Esophagus squamous epithelium (tissue), 4 donors: ENCODE results near the gene KRT7.

Experiments
- POLR2A ChIP-seq, 4 donors: fragments of 450-650 bp; IDR thresholded peaks; one replicate each; pipeline ENCODE4 v1.6.1; 2017; ENCODE audit warnings: antibody characterized with exemption in 4 of 4, mild to moderate bottlenecking in 4 of 4, moderate library complexity in 3 of 4
- TF ChIP-seq, protein P1 (sequence below), 6 experiments: fragments of 450-650 bp in 4 of 6; fragments of 200-600 bp in 2 of 6; sonication (generic) in 2 of 6; IDR thresholded peaks; one replicate each; pipeline ENCODE4 v1.5.1; 2016 to 2019; ENCODE audit warnings: antibody characterized with exemption in 6 of 6, mild to moderate bottlenecking in 4 of 6, moderate library complexity in 4 of 6

DNA sequence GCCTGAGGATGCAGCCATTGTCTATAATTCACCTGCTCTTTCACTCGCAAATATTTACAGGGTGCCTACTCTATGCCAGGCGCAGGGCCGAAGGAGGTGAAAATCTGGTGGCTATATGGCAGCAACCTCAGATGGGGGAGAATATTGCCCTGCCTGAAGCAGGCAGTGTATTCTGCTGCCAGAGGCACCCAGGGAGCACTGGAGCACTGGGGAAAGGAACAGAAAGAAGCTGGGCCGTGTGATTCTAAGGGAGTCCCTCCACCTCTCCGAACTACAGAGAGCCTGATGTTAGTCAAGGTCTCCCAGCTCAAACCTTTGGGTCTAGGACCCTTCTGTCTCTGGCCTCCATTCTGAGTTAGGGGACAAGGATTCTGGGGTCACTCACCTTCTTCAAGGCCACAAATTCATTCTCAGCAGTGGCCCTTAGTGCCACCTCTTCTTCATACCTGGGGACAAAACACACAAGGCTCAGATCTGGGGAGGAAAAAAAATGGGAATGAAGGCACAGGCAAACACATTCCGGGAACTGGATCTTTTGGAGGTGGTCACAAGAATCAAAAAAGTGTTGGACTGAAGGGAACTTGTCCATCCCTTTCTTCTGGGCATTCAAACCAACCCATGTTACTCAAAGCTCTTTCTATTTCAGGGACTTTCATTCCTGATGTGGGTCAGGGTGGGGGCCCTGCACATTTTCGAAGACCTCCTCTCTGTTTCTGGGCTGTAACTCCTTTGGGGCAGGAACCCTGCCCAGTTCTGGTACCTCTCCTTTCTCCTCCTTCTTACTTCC, 22.1 kb downstream of the KRT7 start:
- TF ChIP-seq, protein P1, sequence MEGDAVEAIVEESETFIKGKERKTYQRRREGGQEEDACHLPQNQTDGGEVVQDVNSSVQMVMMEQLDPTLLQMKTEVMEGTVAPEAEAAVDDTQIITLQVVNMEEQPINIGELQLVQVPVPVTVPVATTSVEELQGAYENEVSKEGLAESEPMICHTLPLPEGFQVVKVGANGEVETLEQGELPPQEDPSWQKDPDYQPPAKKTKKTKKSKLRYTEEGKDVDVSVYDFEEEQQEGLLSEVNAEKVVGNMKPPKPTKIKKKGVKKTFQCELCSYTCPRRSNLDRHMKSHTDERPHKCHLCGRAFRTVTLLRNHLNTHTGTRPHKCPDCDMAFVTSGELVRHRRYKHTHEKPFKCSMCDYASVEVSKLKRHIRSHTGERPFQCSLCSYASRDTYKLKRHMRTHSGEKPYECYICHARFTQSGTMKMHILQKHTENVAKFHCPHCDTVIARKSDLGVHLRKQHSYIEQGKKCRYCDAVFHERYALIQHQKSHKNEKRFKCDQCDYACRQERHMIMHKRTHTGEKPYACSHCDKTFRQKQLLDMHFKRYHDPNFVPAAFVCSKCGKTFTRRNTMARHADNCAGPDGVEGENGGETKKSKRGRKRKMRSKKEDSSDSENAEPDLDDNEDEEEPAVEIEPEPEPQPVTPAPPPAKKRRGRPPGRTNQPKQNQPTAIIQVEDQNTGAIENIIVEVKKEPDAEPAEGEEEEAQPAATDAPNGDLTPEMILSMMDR (IDR thresholded peaks at IDR 0.05), result no peak
- no peak for TF ChIP-seq POLR2A (IDR thresholded peaks at IDR 0.05)
